GM19452 (cell line): Measurements from ENCODE around the gene CYP8B1.
"Not testable (repeated sequence)": the region's sequence is repeated elsewhere in the genome, so short reads cannot be mapped to it uniquely, and the experiment has no call there.

Source experiments
- ATAC-seq: cut with Tn5 transposase; IDR thresholded peaks from one replicate; pipeline ENCODE4 v1.9.1; 2021; ENCODE audit not compliant: unreplicated experiment

Gene CYP8B1

DNA sequence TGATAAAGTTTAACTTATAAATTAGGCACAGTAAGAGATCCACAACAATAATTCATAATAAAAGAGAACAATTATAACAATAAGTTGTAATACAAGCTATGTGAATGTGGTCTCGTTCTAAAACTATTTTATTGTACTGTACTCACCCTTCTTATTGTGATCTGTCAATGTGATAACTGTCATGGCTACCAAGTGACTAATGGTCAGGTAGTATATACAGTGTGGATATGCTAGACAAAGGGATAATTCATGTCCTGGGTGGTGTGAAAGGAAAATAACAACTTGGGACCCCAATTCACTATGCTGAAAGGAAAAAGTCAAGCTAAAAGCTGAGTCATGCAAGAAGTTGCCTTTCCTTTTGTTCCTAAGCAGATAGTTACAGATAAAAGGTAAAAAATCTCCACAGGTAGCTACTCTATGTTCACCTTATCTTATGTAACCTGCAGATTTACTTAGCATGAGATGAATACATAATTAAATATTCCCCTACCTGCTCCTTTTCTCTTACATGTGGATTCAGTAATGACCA lies 10.7 kb upstream of the CYP8B1 start:
- ATAC-seq = no peak

DNA sequence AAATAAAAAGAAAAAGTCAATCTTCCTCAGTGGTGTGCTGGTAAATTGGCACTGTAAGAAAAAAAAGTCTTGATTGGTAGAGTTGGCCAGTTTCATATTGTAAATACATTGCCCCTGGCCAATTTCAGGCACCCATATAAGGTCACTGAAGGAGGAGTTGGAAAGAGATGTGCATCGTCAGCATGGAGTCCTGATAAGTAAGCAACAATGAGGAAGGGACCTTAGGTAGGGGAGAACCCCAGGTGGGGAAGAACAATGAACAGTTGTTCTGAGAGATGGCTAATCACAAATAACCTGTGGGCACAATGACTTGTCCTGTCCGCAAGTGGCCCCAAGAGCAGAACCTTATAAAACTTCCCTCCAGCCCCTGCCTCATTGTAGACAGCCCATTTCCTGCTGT lies 8.6 kb upstream of the CYP8B1 start:
- no peak for ATAC-seq

DNA sequence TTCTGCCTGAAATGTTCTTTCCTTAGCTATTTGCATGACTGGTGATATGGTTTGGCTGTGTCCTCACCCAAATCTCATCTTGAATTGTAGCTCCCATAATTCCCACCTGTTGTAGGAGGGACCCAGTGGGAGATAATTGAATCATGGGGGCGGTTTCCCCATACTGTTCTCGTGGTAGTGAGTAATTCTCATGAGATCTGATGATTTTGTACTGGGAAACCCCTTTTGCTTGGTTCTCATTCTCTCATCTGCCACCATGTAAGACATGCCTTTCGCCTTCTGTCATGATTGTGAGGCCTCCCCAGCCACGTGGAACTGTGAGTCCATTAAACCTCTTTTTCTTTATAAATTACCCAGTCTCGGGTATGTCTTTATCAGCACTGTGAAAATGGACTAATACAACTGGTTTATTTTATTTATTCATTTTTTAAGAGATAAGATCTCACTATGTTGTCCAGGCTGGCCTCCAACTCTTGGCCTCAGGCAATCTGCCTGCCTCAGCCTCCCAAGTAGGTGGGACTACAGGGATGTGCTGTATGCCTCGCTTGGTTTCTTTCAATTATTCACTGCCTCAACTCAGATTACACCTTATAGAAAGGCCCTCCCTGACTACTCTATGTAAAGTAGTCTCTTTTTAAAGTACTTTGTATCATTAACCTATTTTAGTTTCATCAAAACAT lies 7.7 kb upstream of the CYP8B1 start:
- ATAC-seq = not testable (repeated sequence)

DNA sequence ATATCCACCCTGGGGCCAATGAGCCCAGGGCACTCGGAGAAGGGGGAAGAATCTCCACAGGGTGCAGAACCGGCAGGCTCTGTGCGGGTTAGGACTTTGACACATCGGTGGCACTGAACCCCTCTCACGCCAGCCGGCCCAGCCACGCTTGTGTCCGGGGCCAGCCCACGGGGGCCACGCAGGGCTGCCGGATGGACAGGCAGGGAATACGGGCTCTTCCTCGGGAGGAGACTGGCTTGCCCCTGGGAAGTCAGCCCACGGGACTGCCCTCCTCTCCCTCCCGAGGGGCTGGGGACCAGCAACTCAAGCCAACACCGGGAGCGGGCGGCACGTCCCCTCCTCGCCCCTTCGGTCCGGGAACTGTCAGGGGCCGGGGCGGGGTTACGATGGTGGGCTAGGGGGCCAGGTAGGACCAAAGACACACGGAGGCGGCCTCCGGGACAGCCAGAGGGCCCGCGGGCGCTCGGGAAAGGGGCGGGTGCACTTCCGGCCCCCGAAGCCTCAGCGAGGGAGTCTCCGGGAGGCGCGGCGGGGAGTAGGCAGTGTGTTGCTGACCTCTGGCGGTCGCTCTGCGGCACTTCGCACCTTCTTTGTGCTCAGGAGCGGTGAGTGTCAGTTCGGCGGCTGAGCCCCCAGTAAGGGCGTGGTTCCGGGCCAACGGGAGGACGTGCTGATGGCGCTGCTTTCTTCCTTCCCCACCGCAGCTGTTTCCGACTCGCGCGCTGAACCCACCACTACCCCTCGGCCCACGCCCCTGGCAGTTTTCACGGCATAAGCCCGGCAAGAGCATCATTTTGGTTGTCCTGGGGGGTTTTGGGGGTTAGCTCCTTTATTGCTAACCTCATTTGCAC lies 5.1 kb upstream of the CYP8B1 start:
- peak; percentile 93 for ATAC-seq

DNA sequence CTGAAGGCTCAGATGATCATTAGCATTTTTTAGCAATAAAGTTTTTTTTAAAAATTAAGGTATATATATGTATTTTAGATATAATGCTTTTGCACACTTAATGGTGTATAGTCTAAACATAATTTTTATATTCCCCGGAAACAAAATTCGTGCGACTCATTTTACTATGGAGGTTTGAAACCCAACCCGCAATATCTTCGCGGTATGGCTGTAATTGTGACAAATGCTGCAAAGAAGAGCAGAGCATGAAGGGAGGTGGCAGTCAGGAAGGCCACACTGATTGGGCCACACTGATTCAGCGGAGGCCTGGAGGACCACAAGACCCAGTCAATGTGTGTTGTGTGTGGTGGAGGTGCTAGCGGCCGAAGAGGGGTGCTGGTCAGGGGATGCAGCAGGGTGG lies 4.5 kb upstream of the CYP8B1 start:
- no peak for ATAC-seq

DNA sequence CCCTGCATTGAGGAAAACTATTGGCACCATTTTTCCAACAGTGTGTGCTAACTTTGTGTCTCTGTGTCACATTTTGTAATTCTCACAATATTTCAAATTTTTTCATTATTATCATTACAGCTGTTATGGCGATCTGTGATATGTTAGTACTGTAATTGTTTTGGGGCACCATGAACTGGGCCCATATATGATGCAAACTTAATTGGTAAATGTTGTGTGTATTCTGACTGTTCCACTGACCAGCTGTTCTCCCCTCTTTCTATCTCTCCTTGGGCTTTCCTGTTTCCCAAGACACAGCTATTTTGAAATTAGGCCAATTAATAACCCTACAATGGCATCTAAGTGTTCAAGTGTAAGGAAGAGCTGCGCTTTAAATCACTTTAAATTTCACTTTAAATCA lies 2.2 kb upstream of the CYP8B1 start:
- no peak for ATAC-seq

DNA sequence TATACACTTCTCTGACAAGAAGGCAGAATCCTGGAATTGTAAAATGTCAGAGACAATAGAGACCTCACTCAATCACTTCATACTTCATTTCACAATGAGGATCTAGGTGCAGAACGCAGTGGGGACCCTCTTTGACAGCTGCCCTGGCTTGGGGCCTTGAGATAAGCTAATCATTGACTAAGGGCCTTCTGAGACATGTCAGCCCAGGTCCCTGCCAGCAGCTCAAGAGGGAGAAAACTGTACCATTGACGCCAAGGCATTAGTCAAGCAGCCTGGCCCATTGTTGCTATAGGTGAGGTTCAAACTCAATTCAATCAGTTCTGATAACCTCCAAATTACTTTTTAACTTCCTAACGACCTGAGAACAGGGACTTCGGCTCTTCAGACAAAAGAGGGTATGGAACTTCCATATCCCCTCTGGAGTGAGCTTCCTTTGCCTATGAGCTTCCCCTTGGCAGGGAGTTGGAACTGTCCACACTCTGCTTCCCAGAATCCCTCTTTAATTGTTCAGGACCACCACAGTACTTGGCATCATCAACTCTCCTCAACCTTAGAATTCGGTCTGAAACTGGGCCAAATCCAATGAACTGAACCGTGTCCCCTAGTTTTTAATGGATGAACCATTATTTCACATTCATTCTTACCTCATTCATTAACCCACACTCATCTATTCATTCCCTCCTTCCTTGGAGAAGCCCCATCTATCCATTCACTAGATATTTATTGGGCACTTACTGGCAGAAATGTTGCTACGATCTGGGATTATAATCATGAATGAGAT lies 1.5 kb upstream of the CYP8B1 start:
- ATAC-seq = no peak

DNA sequence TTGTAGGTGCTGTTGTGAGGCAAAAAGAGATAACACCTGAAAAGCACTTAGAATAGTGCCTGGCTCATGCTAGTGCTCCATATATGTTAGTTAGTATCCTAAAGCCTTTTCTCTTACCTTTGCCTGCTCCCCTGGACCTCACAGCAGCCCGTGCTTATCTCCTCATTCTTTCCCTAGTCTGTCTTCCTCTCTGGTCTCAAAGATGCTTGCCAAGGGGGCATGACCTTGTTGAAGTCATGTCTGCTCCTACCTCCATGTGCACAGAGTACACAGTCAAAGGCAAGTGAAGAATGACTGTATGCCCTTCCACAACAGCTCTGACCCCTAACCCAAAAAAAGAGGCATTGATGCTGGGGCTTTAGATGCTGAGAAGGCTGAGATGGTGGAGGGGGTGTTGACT lies 722 bp upstream of the CYP8B1 start:
- ATAC-seq = no peak

DNA sequence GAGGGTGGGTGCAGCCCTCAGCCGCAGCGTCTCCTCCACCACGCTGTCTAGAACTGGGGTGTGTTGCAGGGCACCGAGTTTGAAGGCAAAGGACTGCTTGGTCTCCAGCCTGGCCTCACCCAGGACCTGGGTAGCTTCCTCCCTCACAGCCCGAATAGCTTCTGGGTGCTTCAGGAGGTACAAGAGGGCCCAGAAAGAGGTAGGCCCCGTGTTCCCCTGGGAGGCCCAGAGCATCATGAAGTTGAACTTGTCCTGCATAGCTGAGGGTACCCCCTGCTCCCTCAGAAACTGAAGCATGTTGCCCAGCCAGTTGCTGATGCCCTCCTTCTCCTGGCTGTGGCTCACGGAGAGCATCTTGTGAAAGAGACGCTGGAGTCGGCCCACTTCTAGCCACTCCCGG lies 930 bp downstream of the CYP8B1 start:
- ATAC-seq = no peak

DNA sequence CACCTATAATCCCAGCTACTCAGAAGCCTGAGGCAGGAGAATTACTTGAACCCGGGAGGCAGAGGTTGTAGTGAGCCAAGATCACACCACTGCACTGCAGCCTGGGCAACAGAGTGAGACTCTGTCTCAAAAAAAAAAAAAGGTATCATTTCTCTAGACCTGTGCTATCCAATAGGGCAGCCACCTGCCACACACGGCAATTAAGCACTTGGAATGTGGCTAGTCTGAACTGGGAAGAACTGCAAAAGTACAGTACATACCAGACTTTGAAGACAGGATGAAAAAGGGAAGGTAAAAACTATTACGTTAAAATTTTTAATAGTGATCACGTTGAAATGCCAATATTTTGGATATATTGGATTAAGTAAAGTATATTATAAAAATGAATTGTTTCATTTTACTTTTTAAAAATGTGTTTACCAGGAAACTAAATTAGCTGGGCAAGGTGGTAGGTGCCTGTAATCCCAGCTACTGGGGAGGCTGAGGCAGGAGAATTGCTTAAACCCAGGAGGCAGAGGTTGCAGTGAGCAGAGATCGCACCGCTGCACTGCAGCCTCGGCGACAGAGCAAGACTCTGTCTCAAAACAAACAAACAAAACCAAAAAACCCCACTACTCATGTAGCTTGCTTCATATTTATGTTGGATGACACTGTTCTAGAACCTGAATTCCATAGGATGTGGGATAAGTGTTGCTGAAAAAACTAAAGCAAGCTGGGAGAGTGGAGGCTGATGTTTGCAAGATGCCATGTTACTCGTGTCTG lies 2.3 kb downstream of the CYP8B1 start:
- no peak for ATAC-seq

DNA sequence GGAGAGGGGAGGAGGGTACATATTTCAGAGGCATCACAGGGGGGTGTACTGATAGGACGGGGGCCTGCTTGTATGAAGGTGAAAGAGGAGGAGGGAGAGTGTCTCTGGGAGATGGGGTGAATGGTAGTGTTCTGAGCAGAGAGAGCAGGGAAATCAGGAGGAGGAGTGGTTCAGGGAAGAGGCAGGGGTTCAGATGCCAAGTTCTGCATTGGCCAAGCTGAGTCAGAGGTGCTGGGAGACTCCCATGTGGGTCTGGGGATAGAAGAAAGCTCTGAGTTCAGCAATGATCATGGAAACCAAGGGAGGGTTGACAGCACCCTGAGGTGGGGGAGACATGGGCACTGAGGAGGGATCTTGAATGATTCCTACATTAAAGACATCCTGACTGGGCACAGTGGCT lies 3.0 kb downstream of the CYP8B1 start:
- no peak for ATAC-seq

DNA sequence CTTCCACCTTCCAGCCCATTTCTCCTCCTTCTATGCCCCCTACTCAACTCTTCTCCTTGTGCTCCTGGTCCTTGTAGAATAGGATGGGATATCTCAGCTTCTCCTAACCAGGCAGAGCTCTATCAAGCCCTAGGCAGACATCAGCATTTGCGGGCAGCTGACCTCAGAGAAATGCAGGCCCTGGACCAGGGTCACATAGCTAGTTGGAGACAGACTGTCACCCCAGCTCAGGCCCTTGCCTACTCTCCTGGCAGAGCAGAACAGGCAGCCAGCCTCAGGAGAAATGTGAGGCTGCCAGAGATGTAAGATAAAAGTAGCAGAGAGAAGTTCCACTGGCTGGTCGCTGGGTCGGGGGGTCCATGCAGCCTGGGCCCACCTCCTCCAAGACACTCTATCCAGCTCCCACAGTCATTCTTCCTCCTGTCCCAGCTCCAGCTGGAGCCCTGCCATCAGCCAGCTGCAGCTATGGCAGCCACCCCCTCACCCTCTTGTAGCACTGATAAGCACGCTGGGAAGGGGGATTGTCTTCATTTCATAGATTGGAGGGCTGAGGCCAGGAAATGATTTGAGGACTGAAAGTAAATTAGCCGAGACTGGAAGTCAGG lies 4.0 kb downstream of the CYP8B1 start:
- ATAC-seq = no peak

DNA sequence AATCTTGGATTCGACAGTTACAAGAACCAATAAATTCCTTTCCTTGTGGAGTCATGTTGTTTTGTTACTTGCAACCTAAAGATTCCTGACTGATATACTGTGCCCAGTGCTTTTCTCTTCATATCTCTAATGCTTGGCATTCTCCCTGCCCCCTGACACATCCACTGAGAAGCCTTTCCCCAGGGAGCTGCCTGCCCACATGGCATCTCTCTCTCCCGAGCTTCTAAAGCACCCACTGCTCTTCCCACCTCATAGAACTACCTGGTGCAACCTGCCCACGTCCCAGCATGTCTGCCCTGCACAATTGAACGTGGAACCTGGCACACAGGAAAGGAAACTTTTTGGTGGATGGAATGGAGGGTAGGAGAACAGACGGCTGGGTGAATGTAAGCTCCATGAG lies 6.8 kb downstream of the CYP8B1 start:
- ATAC-seq = no peak

DNA sequence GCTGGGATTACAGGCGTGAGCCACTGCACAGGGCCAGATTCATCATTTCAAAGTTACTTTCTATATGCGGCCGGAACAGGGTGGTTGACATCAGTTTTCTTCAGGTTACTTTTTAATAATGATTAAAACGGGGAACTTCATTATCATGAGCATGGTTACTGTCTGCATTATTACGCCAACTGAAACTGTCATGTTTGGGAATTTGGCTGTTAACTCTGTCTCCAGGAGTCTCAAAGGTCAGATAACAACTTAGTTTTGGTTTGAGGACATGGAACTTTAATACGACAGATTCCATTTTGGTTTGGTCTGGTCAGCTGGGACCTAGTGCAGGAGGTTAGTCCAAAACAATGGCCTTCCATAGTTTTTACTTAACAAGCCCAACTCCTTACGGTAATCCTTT lies 8.5 kb downstream of the CYP8B1 start:
- ATAC-seq = no peak

DNA sequence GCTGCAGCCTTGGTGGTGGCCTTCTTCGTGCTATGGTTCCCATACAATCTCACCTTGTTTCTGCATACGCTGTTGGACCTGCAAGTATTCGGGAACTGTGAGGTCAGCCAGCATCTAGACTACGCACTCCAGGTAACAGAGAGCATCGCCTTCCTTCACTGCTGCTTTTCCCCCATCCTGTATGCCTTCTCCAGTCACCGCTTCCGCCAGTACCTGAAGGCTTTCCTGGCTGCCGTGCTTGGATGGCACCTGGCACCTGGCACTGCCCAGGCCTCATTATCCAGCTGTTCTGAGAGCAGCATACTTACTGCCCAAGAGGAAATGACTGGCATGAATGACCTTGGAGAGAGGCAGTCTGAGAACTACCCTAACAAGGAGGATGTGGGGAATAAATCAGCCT lies 10.4 kb downstream of the CYP8B1 start:
- no peak for ATAC-seq

DNA sequence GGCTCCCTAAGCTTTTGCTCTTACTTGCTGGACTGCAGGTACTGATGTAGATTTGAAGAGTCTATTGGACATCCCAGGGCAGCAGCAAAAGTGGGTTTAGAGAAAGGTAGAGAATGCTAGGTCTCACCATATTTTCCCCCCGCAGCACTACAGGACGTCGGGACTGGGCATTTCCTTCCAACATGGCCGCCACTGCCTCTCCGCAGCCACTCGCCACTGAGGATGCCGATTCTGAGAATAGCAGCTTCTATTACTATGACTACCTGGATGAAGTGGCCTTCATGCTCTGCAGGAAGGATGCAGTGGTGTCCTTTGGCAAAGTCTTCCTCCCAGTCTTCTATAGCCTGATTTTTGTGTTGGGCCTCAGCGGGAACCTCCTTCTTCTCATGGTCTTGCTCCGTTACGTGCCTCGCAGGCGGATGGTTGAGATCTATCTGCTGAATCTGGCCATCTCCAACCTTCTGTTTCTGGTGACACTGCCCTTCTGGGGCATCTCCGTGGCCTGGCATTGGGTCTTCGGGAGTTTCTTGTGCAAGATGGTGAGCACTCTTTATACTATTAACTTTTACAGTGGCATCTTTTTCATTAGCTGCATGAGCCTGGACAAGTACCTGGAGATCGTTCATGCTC lies 11.2 kb downstream of the CYP8B1 start:
- ATAC-seq = no peak

DNA sequence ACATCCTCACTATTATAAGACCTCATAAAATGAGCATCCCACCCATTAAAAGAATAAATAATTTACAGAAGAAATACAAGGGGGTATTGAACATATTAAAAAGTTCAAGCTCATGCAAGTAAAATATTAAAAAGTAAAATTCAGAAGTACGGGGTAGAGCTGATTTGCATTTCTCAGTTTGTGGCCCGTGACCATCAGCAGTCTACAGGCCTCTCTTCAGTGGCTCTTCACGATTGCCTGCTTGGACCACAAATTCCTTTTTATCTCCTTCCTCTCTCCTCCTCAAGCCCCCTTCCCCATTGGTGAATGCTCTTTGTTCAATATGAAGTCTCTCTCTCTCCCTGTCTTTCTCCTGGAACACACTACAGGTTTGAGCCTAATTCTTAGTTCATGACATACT lies 19.1 kb downstream of the CYP8B1 start:
- ATAC-seq = no peak

DNA sequence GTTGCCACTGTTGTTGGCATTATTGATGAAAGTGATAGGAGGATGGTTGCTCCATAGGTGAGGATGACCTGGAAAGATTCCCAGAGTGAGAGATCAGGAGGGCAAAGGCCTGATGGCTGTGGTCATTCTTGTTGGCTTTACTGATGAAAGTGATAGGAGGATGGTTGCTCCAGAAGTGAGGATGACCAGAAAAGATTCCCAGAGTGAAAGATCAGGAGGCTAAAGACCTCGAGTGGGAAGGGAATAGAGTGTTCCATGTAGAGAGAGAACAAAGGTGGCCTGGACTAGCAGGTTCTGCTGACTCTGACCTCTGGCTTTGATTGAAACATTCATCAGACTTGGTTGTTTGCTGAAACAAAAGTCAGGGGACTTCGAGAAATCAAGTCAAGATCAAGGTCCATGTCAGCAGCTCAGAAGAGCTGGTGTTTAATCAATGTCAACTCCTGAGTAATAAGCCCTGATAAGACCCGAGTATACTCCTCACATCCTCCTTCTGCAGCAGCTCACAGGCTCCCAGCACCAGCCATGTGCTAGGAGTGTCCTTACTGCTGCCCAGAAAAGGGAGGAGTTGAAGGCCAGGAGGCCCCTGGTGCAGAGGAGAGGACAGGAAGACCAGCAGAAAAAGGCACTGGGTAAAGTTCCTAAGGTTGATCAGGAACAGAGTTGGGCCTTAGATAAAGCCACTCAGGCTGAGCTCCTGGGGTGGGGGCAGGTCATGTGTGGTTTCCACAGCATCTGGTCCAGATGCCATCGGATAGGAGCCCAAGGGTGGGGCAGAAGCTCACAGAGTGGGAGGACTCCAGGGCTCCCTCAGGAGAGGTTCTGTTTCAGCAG lies 19.9 kb downstream of the CYP8B1 start:
- ATAC-seq = no peak

DNA sequence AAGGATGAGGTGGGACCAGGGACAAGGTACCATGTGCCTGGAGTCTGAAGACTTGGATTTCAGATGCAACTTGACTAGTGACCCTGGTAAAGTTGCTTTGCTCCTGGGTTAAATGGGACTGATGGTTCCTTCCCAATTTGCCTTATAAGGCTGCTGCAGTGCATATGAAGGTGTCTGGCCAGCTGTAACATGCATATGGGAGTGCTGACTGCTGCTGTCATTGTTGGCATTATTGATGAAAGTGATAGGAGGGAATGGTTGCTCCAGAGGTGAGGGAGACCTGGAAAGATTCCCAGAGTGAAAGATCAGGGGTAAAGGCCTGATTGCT lies 20.5 kb downstream of the CYP8B1 start:
- ATAC-seq = no peak
